ENCODE data around the gene ARHGEF1.

- no peak for TF ChIP-seq CTCF (IDR thresholded peaks at IDR 0.05)
- no peak for TF ChIP-seq POLR2A (IDR thresholded peaks at IDR 0.05)
Observed at GRCh38 chr19:41956621-41957020, 73.6 kb downstream of the ARHGEF1 start.

Measured in testis (tissue), 2 donors.